Activated CD8-positive, alpha-beta memory T cell treated with anti-CD3 and anti-CD28 coated beads for 24 hours (primary cell): Measurements from ENCODE around the gene XRCC2.
"Not testable (repeated sequence)": the region's sequence is repeated elsewhere in the genome, so short reads cannot be mapped to it uniquely, and the experiment has no call there.

Source experiments
- DNase-seq: peaks from one replicate; pipeline ENCODE4 v3.0.0-alpha.2; 2020

XRCC2 gene

GRCh38 chr7:152675759-152676636 lies at the start of gene XRCC2:
Gene XRCC2 (minus strand): TSS chr7:152676141. CDS start chr7:152676079, 62 bp downstream.
- DNase-seq, result peak; percentile 99

- no peak for DNase-seq
Observed at GRCh38 chr7:152723364-152723763, 47.4 kb upstream of the XRCC2 start.

- DNase-seq, result not testable (repeated sequence)
Observed at GRCh38 chr7:152712412-152713042, 36.6 kb upstream of the XRCC2 start.

GRCh38 chr7:152711444-152711944 lies 35.6 kb upstream of the XRCC2 start:
- no peak for DNase-seq

- no peak for DNase-seq
Observed at GRCh38 chr7:152710153-152710442, 34.2 kb upstream of the XRCC2 start.

- DNase-seq, result no peak
Observed at GRCh38 chr7:152709287-152710152, 33.6 kb upstream of the XRCC2 start.

- no peak for DNase-seq
Observed at GRCh38 chr7:152704796-152705384, 28.9 kb upstream of the XRCC2 start.

- no peak for DNase-seq
Observed at GRCh38 chr7:152699079-152699478, 23.1 kb upstream of the XRCC2 start.

GRCh38 chr7:152697268-152697974 lies 21.5 kb upstream of the XRCC2 start:
- DNase-seq, result not testable (repeated sequence)

- not testable (repeated sequence) for DNase-seq
Observed at GRCh38 chr7:152692196-152692595, 16.3 kb upstream of the XRCC2 start.

- peak; percentile 9 for DNase-seq
Observed at GRCh38 chr7:152683297-152683696, 7.4 kb upstream of the XRCC2 start.

- peak; percentile 26 for DNase-seq
Observed at GRCh38 chr7:152677808-152678670, 2.1 kb upstream of the XRCC2 start.

- DNase-seq, result no peak
Observed at GRCh38 chr7:152674860-152675758, 832 bp downstream of the XRCC2 start.

GRCh38 chr7:152673897-152674296 lies 2.0 kb downstream of the XRCC2 start:
- DNase-seq, result no peak

- DNase-seq, result no peak
Observed at GRCh38 chr7:152672626-152673025, 3.3 kb downstream of the XRCC2 start.

- no peak for DNase-seq
Observed at GRCh38 chr7:152669758-152670157, 6.2 kb downstream of the XRCC2 start.

GRCh38 chr7:152668975-152669374 lies 7.0 kb downstream of the XRCC2 start:
- DNase-seq, result no peak

GRCh38 chr7:152667958-152668357 lies 8.0 kb downstream of the XRCC2 start:
- no peak for DNase-seq

GRCh38 chr7:152666078-152666477 lies 9.9 kb downstream of the XRCC2 start:
- no peak for DNase-seq

- DNase-seq, result no peak
Observed at GRCh38 chr7:152664636-152665035, 11.3 kb downstream of the XRCC2 start.
